GM12801 (cell line): ENCODE data around the gene RERE.

ENCODE experiments used
- TF ChIP-seq, protein P1 (sequence below): IDR thresholded peaks from one replicate; pipeline ENCODE4 v1.5.1; 2011; ENCODE audit warnings: control low read depth; ENCODE audit not compliant: insufficient read length; ENCODE audit errors: extremely low read depth

RERE gene

DNA sequence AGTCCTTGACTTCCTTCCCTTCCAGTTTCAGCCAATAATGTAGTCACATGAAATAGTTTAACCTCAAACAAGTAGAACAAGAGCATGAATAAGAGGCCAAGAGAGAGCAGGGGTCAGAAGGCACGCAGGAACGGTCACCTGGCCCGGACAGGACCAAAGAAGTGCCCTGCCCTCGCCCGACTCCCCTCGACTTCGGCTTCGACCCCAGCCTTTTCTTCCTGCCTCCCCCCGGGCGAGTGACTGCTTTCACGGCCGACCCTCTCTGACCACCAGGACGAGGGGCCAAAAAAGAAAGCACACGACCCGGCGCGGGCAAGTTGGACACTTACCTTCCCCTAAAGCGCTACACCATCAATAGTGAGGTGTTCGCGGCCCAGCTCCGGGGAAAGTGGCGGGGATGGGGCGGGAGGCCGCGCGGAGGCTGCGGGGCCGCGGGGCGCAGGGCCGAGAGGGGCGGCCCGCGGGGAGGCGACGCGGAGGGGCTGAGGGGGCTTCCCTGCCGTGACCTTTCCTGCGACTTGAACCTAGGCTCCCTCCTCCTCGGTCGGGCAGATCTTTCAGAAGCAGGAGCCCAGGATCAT, 519 bp downstream of the RERE start:
- TF ChIP-seq, protein P1, sequence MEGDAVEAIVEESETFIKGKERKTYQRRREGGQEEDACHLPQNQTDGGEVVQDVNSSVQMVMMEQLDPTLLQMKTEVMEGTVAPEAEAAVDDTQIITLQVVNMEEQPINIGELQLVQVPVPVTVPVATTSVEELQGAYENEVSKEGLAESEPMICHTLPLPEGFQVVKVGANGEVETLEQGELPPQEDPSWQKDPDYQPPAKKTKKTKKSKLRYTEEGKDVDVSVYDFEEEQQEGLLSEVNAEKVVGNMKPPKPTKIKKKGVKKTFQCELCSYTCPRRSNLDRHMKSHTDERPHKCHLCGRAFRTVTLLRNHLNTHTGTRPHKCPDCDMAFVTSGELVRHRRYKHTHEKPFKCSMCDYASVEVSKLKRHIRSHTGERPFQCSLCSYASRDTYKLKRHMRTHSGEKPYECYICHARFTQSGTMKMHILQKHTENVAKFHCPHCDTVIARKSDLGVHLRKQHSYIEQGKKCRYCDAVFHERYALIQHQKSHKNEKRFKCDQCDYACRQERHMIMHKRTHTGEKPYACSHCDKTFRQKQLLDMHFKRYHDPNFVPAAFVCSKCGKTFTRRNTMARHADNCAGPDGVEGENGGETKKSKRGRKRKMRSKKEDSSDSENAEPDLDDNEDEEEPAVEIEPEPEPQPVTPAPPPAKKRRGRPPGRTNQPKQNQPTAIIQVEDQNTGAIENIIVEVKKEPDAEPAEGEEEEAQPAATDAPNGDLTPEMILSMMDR: no peak

DNA sequence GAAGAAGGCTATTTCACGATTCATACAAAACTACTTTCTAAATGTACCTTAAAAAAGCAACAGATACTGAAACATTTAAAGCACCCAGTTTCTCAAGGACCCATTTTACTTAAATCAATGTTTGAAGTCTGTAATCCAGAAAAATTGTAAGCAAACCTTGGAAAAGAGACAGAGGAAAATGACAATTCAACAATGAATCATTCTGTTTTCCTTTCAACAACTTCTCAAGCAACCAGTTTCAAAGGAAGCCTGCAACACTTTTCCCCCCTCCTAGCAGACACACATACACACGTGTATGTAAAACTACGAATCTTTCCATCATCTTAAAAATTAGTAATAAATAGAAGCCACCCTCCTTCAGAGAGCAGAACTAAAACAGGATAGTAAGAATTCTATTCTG, 1.2 kb downstream of the RERE start:
- TF ChIP-seq, protein P1: no peak

DNA sequence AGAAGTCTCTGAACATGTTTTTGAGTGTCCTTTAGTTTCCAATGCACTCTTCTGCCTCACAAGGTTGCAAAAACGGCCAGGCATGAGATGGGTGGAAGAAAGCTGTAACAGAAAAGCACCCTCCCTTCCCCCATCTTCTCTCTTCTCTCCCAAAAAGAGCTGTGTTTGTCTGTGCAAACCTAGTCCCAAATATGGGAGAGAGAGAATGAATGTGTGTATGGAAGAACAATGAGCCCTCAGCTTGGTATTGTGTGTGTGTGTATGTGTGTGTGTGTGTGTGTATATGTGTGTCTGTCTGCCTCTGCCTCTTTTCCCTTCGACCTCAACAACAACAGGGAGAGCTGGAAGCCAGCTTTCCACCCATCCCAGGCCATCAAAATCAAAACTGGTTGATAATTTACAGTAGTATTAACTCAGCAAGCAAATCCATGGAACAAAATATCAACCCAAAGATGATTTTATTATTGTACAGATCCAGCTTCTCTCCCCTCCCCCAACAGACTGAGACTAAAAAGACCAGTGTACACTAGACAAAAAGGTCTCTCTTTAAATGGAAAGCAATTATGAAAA, 1.8 kb downstream of the RERE start:
- TF ChIP-seq, protein P1: no peak

DNA sequence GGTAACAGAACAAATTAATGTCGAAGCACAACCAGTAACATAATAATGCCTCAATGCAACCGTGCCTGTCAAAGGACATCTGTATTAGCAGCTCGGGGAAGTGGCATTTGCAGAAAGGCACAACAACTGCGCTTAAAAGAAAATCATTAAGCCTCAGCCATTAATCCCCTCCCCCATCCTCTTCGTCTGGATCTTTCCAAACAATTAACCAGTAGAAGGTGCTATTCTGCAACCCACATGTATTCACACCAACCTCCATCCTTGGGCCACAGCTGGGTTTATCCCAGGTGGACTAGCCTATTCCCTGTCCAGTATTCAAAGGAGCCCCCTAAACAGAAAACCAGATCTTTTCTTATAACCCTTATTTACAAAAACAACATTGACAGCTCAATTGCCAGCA, 2.6 kb downstream of the RERE start:
- TF ChIP-seq, protein P1: no peak

DNA sequence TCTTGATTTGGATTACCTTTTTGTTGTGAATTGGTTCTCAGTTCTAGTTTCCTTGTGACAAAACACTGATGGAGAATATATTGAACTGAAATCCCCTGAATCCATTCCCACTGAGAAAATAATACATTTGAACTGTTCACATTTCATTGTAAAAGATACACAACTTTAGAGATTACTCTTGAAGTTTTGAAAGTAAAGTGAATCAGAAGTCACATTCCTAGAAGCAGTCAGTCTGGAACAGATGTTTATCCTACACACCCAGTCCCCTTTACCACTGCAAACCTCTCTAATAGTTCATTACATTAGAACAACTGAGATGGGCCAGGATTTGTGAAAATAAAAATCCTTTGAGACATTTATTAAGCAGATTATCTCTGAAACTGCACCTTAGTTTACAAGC, 3.4 kb downstream of the RERE start:
- TF ChIP-seq, protein P1: no peak

DNA sequence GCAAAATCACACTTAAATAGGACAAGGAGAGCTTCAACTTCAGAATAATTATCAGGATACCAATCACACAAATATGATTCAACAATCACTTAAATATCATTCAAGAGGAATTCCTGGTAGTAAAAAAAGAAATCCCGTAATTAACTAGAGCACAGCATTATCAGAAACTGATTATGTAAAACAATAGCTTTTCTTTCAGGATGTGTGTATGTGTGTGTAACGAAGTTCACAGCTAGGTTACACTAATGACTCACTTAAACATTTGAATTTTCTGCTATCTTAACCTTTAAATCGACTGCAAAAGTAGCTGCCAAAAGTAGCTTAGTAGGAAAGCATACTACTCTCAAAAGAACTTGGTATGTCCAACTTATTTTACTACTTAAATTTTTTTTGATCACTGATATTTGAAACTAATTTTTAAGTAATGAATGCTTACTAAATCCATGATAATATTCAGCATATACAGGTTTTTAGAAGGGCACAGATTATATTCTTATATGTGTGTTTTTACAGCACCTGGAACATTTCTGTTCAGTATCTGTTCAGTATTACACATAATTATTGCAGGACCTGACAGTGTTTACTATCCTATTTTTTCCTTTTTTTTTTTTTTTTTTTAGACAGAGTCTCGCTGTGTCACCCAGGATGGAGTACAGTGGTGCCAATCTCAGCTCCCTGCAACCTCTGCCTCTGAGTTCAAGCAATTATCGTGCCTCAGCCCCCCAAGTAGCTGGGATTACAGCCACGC, 4.2 kb downstream of the RERE start:
- TF ChIP-seq, protein P1: no peak

DNA sequence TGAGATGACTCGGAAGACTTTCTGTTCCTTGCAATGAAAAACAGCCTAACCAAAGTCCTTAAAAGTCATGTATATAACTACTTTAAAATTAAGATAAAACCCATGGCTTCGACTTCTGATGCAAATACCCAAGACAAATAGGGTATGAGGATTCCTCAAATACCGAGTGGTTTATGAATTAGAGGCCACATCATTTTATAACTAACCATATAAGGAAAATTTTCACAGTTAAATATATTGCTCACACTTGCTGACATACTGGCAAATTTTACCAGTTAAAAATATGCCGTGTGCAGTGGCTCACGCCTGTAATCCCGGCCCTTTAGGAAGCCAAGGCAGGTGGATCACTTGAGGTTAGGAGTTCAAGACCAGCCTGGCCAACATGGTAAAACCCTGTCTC, 5.4 kb downstream of the RERE start:
- TF ChIP-seq, protein P1: no peak
